HG03066 (cell line): ENCODE data around the gene RPS10.
A peak's percentile ranks its signal among the peaks of the same experiment; 100 is the strongest.
"Not testable (repeated sequence)": the region's sequence is repeated elsewhere in the genome, so short reads cannot be mapped to it uniquely, and the experiment has no call there.

Experiments used
- ATAC-seq: cut with Tn5 transposase; IDR thresholded peaks from one replicate; pipeline ENCODE4 v1.9.1; 2021; ENCODE audit warnings: low read depth; ENCODE audit not compliant: unreplicated experiment

The RPS10 gene

GRCh38 chr6:34393966-34394305 lies 31.9 kb downstream of the RPS10 start:
- no peak for ATAC-seq

GRCh38 chr6:34393191-34393965 lies 32.5 kb downstream of the RPS10 start:
- ATAC-seq, result no peak

GRCh38 chr6:34392497-34393190 lies 33.2 kb downstream of the RPS10 start, which contains the start of gene NUDT3:
Gene NUDT3 (minus strand): TSS chr6:34392669. CDS start chr6:34392362, 307 bp downstream.
- peak; percentile 83 for ATAC-seq

- peak; percentile 26 for ATAC-seq
Observed at GRCh38 chr6:34391786-34392496, 33.9 kb downstream of the RPS10 start.

- no peak for ATAC-seq
Observed at GRCh38 chr6:34391473-34391785, 34.4 kb downstream of the RPS10 start.

- no peak for ATAC-seq
Observed at GRCh38 chr6:34390531-34391472, 35.1 kb downstream of the RPS10 start.

GRCh38 chr6:34389034-34389433 lies 36.8 kb downstream of the RPS10 start:
- ATAC-seq, result no peak

- no peak for ATAC-seq
Observed at GRCh38 chr6:34388421-34388820, 37.4 kb downstream of the RPS10 start.

GRCh38 chr6:34386316-34387137 lies 39.3 kb downstream of the RPS10 start:
- no peak for ATAC-seq

- ATAC-seq, result no peak
Observed at GRCh38 chr6:34385793-34386195, 40.1 kb downstream of the RPS10 start.

GRCh38 chr6:34384321-34385153 lies 41.3 kb downstream of the RPS10 start:
- no peak for ATAC-seq

GRCh38 chr6:34383656-34384320 lies 42.1 kb downstream of the RPS10 start:
- no peak for ATAC-seq

GRCh38 chr6:34383161-34383631 lies 42.7 kb downstream of the RPS10 start:
- ATAC-seq, result no peak

- no peak for ATAC-seq
Observed at GRCh38 chr6:34381081-34381480, 44.8 kb downstream of the RPS10 start.

- no peak for ATAC-seq
Observed at GRCh38 chr6:34378470-34378869, 47.4 kb downstream of the RPS10 start.

GRCh38 chr6:34377984-34378383 lies 47.9 kb downstream of the RPS10 start:
- ATAC-seq, result no peak

GRCh38 chr6:34377571-34377970 lies 48.3 kb downstream of the RPS10 start:
- ATAC-seq, result not testable (repeated sequence)

- no peak for ATAC-seq
Observed at GRCh38 chr6:34375833-34376232, 50.0 kb downstream of the RPS10 start.
